GM04503 (cell line): ENCODE data around the gene PALMD.

Source experiments
- DNase-seq: peaks from one replicate; pipeline ENCODE4 v3.0.0-alpha.2; 2012; ENCODE audit warnings: low read depth

The PALMD gene

DNA sequence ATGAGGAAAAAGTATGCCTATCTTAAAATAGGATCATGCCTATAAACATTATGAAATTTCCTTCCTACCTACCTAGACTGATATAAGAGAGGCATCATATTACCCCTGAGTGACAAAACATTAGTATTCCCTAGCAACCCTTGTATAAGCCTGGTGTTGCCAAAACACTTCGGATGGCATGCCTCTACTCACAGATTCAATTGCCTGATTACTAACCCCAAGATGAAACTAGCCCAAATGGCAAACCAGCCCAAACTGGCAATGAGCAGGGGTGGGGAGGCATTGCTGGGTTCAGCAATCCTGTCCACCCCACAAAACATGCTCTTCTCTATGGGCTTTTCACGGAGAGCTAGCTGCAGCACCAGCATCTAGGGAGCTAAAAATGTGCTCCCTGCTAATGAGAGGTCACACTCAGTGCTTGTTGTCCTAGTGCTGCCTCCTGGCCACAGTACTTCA lies 13.9 kb downstream of the PALMD start:
- DNase-seq: no peak

DNA sequence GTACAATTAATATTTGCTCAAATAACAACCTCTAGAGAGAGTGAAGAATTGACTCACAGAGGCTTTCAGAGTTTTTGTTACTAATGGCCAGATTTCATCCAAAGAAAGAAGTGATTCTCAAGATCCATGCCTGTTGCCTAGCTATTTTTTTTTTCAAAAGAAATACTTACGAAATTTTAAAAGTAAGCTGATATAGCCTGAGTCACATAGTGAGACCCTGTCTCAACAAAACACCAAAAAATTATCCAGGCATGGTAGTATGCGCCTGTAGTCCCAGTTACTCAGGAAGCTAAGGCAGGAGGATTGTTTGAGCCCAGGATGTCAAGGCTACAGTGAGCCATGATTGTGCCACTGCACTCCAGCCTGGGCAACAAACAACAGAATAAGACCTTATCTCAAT lies 14.6 kb downstream of the PALMD start:
- DNase-seq: no peak

DNA sequence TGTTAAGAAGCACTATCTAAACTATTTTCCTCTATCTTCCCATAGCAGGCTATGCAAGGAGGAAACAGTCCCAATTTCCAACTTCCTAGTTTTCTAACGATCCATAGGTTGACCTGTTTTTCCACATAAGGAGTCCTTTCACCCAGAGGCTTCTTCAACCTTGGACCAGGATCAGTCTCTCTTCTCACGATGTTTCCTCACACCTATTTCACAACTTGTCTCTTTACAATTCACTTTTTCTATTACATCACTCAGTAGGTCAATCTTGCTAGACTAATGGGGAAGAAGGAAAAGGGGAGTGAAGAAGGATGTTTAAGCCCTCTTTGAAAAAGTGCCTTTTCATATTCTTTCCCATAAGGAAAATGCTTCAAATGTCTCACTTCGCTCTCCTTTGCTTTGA lies 15.9 kb downstream of the PALMD start:
- no peak for DNase-seq

- peak; percentile 97 for DNase-seq
These were observed 16.7 kb downstream of the PALMD start for GRCh38 chr1:99662539-99663080.

GRCh38 chr1:99663501-99663900 lies 17.6 kb downstream of the PALMD start:
- DNase-seq: no peak

GRCh38 chr1:99665212-99665611 lies 19.3 kb downstream of the PALMD start:
- no peak for DNase-seq

- no peak for DNase-seq
These were observed 23.5 kb downstream of the PALMD start for GRCh38 chr1:99669376-99669775.

GRCh38 chr1:99669821-99670220 lies 23.9 kb downstream of the PALMD start:
- DNase-seq: no peak

- DNase-seq: no peak
These were observed 24.7 kb downstream of the PALMD start for GRCh38 chr1:99670583-99670982.

DNA sequence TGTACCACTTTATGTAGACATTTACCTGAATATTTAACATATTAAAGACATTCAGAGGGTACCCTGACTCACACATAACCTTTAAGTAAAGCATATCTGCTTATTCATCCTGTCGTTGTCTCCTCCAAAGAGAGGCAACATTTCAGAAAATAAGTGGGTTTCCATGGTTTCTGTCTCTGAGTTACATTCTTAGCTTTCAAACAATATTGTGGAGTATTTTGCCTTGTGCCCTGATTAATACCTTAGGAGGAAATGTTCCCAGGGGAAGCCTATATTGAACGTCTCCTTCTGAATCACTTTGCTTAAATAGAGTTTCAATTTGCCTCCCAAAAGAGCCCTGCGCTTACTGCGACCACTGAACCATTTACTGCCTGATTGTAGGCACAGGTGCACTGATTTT lies 26.1 kb downstream of the PALMD start:
- DNase-seq: no peak

- no peak for DNase-seq
These were observed 26.8 kb downstream of the PALMD start for GRCh38 chr1:99672530-99673213.

DNA sequence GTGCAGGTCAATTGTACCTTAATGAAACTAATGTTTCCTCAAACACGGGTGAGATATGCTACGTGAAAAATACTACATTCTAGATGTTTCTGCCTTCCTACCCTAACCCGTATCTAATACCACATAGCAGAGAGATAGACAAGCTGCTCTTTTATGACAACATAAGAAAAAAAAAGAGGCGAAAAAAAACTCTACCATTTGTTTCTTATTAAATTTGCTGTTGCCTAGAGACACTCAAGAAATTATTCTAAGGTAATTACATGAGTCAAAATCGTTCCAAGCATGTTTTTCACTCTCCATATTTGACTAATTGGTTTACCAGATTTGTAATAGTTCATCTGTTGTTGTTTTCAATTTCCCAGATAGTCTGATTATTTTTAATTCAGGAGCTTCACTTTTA lies 27.4 kb downstream of the PALMD start:
- no peak for DNase-seq

GRCh38 chr1:99674115-99675064 lies 28.5 kb downstream of the PALMD start:
- no peak for DNase-seq

GRCh38 chr1:99675292-99675691 lies 29.4 kb downstream of the PALMD start:
- no peak for DNase-seq

GRCh38 chr1:99675994-99676393 lies 30.1 kb downstream of the PALMD start:
- no peak for DNase-seq

- no peak for DNase-seq
These were observed 31.0 kb downstream of the PALMD start for GRCh38 chr1:99676876-99677275.

- DNase-seq: no peak
These were observed 31.5 kb downstream of the PALMD start for GRCh38 chr1:99677416-99677815.

DNA sequence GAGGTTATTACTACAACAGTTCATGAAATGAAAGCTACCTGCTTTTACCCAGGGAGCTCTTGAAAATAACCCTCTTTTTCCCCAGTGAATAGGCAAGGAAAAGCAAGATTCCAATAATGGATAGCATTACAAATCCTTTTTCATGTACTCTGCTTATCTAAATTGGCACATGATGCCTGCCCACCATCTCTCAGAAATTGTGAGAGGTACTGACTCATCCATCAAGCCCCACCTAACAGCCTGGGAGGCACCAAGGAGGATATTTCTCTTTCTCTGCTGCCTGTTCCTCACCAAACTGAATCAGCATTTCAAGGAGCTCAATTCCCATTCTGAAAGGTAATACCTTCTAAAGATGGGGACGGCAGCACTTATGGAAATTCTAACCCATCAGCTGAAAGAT lies 34.4 kb downstream of the PALMD start:
- no peak for DNase-seq

GRCh38 chr1:99681583-99681982 lies 35.7 kb downstream of the PALMD start:
- DNase-seq: no peak

GRCh38 chr1:99682291-99682751 lies 36.4 kb downstream of the PALMD start:
- peak; percentile 71 for DNase-seq

GRCh38 chr1:99685516-99686180 lies 39.7 kb downstream of the PALMD start:
- peak; percentile 91 for DNase-seq

DNA sequence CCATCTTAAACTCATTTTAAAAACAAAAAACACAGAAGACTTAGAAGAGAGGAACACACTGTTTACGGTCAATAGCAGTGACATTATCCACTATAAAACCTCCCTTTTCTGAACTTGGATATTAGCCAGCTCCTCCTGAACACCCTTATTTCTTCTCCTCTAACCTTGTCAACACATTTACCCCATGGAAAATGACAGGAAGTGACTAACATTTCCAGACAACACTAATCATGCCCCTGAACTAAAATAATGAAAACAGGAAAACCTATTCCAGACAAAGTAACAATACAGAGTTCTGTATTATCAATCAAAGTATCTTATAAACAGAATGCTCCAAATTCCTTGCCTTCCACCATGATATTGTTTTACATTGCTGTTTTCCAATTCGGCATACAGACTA lies 45.3 kb downstream of the PALMD start:
- no peak for DNase-seq
